Ascending aorta (tissue), 2 donors: ENCODE measurements around the gene ZCCHC14. TPM values are rescaled to one million over a fixed set of nuclear protein-coding genes. Genes with fewer than 3 reads are reported as not detected.
"Not testable (repeated sequence)": the region's sequence is repeated elsewhere in the genome, so short reads cannot be mapped to it uniquely, and the experiment has no call there.

Experiments
- DNase-seq, 2 donors: peaks; one replicate each; pipeline ENCODE4 v3.0.0-alpha.2; 2019; ENCODE audit warnings: low spot score in 2 of 2
- H3K27ac ChIP-seq, 2 donors: fragments of 200-600 bp; sonication (generic); one replicate each; pipeline ENCODE4 v1.5.1; 2016 to 2017; ENCODE audit warnings: mild to moderate bottlenecking in 1 of 2
- H3K27me3 ChIP-seq: fragments of 200-600 bp; sonication (generic); one replicate; pipeline ENCODE4 v1.5.1; 2017
- H3K36me3 ChIP-seq, 2 donors: fragments of 200-600 bp; sonication (generic); one replicate each; pipeline ENCODE4 v1.5.1; 2016
- H3K4me1 ChIP-seq, 2 donors: fragments of 200-600 bp; sonication (generic); one replicate each; pipeline ENCODE4 v1.5.1; 2016 to 2017; ENCODE audit warnings: mild to moderate bottlenecking in 1 of 2
- H3K4me3 ChIP-seq, 2 donors: fragments of 200-600 bp; sonication (generic); one replicate each; pipeline ENCODE4 v1.5.1; 2016 to 2017; ENCODE audit warnings: mild to moderate bottlenecking in 1 of 2
- H3K9me3 ChIP-seq, 2 donors: fragments of 200-600 bp; sonication (generic); one replicate each; pipeline ENCODE4 v1.5.1; 2016
- intact Hi-C: fragments of 100-400 bp; cut with DNase I; formaldehyde crosslinking; loops from one replicate; pipeline ENCODE4 v1.15.1; 2023
- total RNA-seq: library from RNA; depleted of rRNA; stranded (reverse); fragments of >200 nt; gene quantifications from one replicate; pipeline ENCODE4 v1.1.0, GENCODE V29; 2016
- TF ChIP-seq, protein P1 (sequence below), 3 experiments: fragments of 200-600 bp in 2 of 3; fragments of 450-650 bp in 1 of 3; sonication (generic) in 2 of 3; IDR thresholded peaks; one replicate each; pipeline ENCODE4 v1.5.1; 2016 to 2019; ENCODE audit warnings: antibody characterized with exemption in 3 of 3, mild to moderate bottlenecking in 1 of 3, moderate library complexity in 1 of 3

The ZCCHC14 gene
- total RNA-seq, 1 donor from 2014 or later: 131 TPM

DNA sequence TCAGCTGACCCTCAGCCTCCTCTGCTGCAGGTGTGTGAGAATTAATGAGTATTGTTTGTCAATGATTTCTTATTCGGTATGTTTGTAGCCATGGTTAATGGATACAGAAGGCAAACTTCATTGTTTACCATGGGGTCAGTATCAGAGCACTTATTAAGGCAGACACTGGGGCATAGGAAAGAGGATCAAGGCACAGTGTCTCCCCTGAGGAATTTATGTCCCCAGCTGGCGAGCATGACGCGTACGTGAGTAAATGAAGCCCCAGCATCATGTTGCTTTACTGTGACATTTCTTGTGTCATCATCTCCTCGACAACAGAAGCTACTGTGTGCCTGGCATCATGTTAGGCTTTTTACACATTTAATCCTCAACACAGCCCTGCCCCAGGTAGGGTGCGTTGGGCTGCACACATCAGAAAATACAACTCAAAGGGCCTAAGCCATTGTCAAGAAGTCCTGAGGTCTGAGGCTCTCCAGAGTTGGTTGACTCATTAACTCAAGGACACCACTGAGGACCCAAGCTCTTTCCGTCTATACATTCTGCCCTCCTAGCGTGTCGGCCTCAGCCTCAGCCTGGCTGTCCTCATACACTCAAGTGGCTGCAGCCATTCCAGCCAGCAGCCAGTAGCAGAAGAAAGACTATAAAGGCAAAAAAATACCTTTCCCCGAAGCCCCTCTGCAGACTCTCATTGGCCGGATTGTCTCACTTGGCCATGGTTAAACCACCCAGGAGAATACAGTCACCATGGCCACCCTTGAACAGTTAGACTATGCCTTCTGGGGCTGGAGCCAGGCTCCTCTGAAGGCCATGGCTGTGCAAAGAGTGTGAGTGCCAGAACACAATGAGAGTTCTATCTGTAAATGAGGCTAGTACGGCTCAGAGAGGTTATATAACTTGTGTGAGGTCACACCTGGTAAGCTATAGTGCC is 13.9 kb upstream of the ZCCHC14 start:
- Histone ChIP-seq H3K27ac (no peak overlapping the region), H3K36me3 (no peaks in the 10 kb centered on the region), H3K4me3 (no peak overlapping the region), H3K4me1 (no peaks in the 10 kb centered on the region), H3K9me3 (no peaks in the 10 kb centered on the region), H3K27me3 (no peaks in the 10 kb centered on the region)
- intact Hi-C loops: no loop called here
- no peak for DNase-seq
- TF ChIP-seq, protein P1, sequence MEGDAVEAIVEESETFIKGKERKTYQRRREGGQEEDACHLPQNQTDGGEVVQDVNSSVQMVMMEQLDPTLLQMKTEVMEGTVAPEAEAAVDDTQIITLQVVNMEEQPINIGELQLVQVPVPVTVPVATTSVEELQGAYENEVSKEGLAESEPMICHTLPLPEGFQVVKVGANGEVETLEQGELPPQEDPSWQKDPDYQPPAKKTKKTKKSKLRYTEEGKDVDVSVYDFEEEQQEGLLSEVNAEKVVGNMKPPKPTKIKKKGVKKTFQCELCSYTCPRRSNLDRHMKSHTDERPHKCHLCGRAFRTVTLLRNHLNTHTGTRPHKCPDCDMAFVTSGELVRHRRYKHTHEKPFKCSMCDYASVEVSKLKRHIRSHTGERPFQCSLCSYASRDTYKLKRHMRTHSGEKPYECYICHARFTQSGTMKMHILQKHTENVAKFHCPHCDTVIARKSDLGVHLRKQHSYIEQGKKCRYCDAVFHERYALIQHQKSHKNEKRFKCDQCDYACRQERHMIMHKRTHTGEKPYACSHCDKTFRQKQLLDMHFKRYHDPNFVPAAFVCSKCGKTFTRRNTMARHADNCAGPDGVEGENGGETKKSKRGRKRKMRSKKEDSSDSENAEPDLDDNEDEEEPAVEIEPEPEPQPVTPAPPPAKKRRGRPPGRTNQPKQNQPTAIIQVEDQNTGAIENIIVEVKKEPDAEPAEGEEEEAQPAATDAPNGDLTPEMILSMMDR (IDR thresholded peaks at IDR 0.05): no peak

DNA sequence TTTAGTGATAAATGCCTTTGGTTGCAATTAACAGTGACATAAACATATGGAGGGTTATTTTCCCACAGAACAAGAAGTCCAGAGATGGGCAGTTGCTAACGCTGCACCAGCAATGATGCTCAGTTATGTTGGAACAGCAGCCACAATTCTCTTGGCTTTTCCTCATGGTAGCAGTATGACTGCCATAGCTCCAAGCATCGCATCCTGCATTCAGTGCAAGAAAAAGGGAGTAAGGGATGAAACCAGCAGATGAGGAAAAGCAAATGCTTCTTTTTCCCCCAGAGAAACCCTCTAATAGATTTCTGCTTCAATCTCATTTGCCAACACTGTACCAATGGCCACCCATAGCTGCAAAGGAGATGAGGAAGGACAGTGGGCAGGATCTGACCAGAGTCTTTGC is 13.0 kb upstream of the ZCCHC14 start:
- H3K4me1 ChIP-seq: no peaks in the 10 kb centered on the region
- TF ChIP-seq, protein P1 (IDR thresholded peaks at IDR 0.05): no peak
- H3K36me3 ChIP-seq: no peaks in the 10 kb centered on the region
- intact Hi-C loops: no loop called here
- DNase-seq: no peak
- no peak overlapping the region for H3K4me3 ChIP-seq
- H3K27ac ChIP-seq: no peak overlapping the region
- H3K9me3 ChIP-seq: no peaks in the 10 kb centered on the region
- H3K27me3 ChIP-seq: no peaks in the 10 kb centered on the region

DNA sequence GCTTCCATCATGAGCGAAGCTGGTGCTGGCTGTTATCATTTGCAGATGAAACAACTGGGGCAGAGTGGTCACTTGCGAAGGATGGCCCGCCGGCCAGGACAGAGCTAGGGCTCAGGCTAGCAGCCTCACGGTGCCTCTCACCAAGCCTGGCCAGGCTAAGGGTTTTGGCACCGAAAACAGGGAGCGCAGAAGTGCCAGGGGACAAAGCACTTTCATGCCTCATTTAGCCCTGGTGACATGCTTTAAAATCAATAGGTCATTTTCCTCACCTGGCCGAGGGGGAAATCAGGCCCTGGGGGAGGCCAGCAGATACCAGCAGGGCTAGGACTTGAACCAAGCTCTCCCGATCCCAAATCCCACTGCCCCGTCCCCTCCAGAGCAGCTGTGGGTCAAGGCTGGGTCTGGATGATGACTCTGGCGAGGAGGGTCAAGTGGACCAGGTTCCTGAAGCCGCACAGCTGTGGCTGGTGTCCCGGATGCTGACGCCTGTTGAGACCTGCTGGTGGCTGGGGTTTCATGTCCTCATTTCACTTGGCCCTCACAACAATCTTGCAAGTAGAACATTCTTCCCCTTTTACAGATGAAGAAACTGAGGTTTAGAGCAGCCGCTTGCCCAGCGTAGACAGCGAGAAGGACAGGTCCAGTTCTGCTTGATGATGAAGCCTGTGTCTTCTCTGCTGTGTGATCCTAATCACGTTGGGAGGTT is 10.6 kb upstream of the ZCCHC14 start:
- H3K36me3 ChIP-seq, DNase-seq, H3K9me3 ChIP-seq, H3K27me3 ChIP-seq, H3K4me1 ChIP-seq, H3K27ac ChIP-seq, H3K4me3 ChIP-seq, intact Hi-C loops: not testable (repeated sequence)

DNA sequence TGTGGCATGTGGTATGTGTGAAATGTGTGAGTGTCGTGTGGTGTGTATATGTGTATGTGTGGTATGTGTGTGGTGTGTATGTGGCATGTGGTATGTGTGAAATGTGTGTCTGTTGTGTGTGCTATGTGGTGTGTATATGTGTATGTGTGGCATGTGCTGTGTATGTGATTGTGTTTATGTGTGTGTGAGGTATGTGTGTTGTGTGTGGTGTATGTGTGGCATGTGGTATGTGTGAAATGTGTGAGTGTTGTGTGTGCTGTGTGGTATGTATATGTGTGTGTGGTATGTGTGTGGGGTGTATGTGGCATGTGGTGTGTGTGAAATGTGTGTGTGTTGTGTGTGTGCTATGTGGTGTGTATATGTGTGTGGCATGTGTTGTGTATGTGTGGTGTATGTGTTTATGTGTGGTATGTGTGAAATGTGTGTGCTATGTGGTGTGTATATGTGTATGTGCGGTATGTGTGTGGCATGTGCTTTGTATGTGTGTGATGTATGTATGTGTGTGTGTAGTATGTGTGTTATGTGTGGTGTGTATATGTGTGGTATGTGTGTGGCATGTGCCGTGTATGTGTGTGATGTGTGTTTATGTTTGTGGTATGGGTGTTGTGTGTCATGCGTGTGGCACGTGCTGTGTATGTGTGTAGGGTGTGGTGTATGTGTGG is 9.6 kb upstream of the ZCCHC14 start:
- no peaks in the 10 kb centered on the region for H3K9me3 ChIP-seq
- no peaks in the 10 kb centered on the region for H3K4me1 ChIP-seq
- H3K27me3 ChIP-seq: no peaks in the 10 kb centered on the region
- no peaks in the 10 kb centered on the region for H3K36me3 ChIP-seq
- H3K4me3 ChIP-seq: no peak overlapping the region
- no peak for DNase-seq
- intact Hi-C loops: no loop called here
- TF ChIP-seq, protein P1 (IDR thresholded peaks at IDR 0.05): no peak
- H3K27ac ChIP-seq: no peak overlapping the region

DNA sequence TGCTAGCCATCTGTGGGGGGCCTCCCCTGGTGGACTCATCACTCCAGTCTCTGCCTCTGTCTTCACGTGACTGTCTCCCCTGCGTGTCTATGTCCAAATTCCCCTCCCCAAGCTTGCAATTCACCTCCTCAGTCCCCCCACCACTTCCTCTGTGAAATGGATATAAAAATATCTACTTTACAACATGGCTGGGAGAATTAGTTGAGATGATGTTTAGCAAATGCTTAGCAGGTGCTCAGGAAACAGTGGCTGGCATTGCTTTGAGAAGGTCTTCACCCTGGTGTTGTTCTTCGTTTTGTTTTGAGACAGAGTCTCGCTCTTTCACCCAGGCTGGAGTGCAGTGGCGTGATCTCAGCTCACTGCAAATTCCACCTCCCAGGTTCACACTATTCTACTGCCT is 8.3 kb upstream of the ZCCHC14 start:
- Histone ChIP-seq H3K27ac (no peak overlapping the region), H3K4me3 (no peak overlapping the region), H3K9me3 (no peaks in the 10 kb centered on the region), H3K4me1 (no peaks in the 10 kb centered on the region), H3K27me3 (no peaks in the 10 kb centered on the region), H3K36me3 (no peaks in the 10 kb centered on the region)
- DNase-seq: no peak
- intact Hi-C loops: no loop called here
- TF ChIP-seq, protein P1 (IDR thresholded peaks at IDR 0.05): no peak

DNA sequence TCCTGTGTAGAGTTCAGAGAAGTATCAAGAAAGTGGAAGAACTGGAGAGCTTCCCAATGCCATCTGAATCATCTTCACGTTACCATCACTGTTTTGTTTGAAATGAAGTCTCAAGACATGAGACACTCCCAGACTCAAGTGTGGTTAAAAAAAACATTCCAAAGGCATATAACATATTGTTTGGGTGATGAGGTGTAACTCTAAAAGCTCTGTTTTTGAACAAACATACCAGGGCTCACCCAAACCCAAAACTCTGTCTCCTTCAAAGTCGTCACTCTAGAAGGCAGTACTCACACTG is 6.3 kb upstream of the ZCCHC14 start:
- TF ChIP-seq, protein P1 (IDR thresholded peaks at IDR 0.05): no peak
- H3K9me3 ChIP-seq: no peaks in the 10 kb centered on the region
- intact Hi-C loops: no loop called here
- H3K27me3 ChIP-seq: no peaks in the 10 kb centered on the region
- DNase-seq: no peak
- no peaks in the 10 kb centered on the region for H3K36me3 ChIP-seq
- no peak overlapping the region for H3K27ac ChIP-seq
- H3K4me3 ChIP-seq: no peak overlapping the region
- H3K4me1 ChIP-seq: no peaks in the 10 kb centered on the region
